ENCODE results near the gene TRPT1. TPM values are rescaled to one million over a fixed set of nuclear protein-coding genes. Genes with fewer than 3 reads are reported as not detected.
A peak's percentile ranks its signal among the peaks of the same experiment; 100 is the strongest.

TRPT1 gene
- total RNA-seq, 1 donor from 2014 or later: 27.7 TPM

DNA sequence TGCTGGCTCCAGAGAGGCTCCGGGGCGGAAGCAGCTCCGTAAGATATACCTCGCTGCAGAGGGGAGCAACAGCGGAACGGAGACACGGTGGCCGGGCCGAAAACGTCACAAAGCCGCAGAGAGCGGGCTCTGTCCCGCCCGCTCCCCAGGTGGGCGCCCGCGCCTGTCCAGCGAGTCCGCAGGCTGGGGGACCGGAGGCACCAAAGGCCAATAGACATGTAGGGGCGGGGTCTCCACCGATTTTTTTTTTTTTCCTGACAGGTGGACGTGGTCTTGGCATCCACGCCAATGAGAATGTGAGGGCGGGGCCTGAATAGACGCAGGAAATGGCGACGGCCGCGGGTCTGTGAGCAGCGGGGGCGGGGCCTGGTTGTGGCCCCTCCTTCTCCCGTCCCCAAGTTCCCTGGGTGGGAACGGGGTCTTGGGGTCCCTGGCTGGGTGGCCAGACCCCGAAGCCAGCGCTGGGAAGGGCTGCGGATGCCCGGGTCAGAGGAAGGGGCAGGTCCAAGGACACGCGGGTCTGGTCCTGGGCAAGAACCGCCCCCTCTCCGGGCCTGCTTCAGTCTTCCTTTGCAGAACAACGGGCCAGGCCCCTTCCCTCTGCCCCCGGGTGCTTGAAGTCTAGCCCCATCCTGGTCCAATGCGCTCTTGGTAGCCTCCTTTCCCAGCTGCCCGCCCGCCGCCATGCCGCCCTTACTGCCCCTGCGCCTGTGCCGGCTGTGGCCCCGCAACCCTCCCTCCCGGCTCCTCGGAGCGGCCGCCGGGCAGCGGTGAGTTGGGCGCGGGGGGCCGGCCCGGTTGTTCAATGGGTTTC is 4.4 kb upstream of the TRPT1 start, which contains the start of gene DNAJC4:
TSS of gene DNAJC4 (plus strand) at position 378 of the 814 bp plus-strand sequence. CDS start at position 685, 307 bp downstream.
- H3K36me3 ChIP-seq: no peaks in the 10 kb centered on the region
- peak in 1 of 2 donors; percentile 26 for TF ChIP-seq POLR2A (IDR thresholded peaks at IDR 0.05)
- no peak for TF ChIP-seq CTCF (IDR thresholded peaks at IDR 0.05)
- peak; percentile 86 to 94 for TF ChIP-seq POLR2AphosphoS5 (IDR thresholded peaks at IDR 0.05; ENCODE audit: insufficient read depth in 1 of 2, low read depth in 1 of 2)
- peak within 1 kb of the TSS; percentile 97 for H3K27ac ChIP-seq
- H3K4me3 ChIP-seq: peak within 1 kb of the TSS; percentile 62 to 85
- intact Hi-C loops (cut with DNase I): no loop called here
- H3K9me3 ChIP-seq: no peaks in the 10 kb centered on the region
- H3K27me3 ChIP-seq: no peaks in the 10 kb centered on the region
- peak in 1 of 2 donors; percentile 91 for DNase-seq (ENCODE audit: extremely low spot score in 2 of 2)
- H3K4me1 ChIP-seq: peaks cover 72% of the 10 kb centered on the region

DNA sequence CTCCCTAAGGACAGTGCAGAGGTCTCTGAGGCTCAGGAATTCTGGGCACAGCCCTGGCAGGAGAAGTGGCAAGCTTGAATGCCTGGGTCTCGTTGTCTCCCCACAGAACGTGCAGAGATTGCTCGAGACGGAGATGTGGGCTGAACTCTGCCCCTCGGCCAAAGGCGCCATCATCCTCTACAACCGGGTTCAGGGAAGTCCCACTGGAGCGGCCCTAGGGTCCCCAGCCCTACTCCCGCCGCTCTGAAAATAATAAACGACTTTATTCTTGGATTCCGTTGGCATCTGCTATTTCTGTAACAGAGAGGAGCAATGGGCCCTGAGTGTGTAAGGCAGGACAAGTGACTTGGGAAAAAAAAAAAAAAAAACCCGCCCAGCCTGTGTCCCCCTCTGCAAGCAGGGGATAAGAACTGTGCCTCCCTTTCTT is 3.8 kb upstream of the TRPT1 start:
- TF ChIP-seq CTCF (IDR thresholded peaks at IDR 0.05) (no peak), POLR2A (IDR thresholded peaks at IDR 0.05) (no peak), POLR2AphosphoS5 (IDR thresholded peaks at IDR 0.05; ENCODE audit: insufficient read depth in 1 of 2, low read depth in 1 of 2) (no peak)
- H3K4me3 ChIP-seq: peak overlapping the region; percentile 62 to 85
- peaks cover 73% of the 10 kb centered on the region for H3K4me1 ChIP-seq
- H3K27me3 ChIP-seq: no peaks in the 10 kb centered on the region
- no peaks in the 10 kb centered on the region for H3K9me3 ChIP-seq
- H3K36me3 ChIP-seq: no peaks in the 10 kb centered on the region
- intact Hi-C loops (cut with DNase I): no loop called here
- H3K27ac ChIP-seq: peak overlapping the region; percentile 97
- DNase-seq (ENCODE audit: extremely low spot score in 2 of 2): no peak

DNA sequence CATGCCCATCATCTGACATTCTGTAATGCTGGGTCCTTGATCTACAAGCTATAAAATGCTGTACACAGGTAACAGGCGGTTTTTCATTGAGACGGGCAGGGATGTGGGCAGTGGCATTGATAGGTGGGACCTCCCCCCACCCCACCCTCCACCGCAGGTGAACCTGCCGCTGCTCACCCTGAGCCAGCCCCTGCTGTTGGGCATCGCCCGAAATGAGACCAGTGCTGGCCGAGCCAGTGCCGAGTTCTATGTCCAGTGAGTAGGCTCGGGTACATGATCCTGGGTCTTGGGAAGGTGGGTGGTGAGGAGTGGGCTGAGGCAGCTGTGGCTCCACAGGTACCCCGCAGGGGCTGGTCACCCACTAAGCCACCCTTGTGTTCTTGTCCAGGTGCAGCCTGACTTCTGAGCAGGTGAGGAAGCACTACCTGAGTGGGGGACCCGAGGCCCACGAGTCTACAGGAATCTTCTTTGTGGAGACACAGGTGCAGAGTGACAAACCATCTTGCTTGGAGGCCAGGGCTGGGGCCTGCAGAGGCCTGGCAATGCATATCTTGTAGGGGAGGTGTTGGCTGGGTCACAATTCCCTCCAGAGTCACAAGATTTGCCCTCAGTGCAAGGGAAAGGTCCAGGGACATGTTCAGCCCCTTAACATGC is 3.2 kb upstream of the TRPT1 start:
- Histone ChIP-seq H3K36me3 (no peaks in the 10 kb centered on the region), H3K9me3 (no peaks in the 10 kb centered on the region), H3K4me3 (peak overlapping the region in 1 of 2 donors; percentile 62), H3K4me1 (peaks cover 74% of the 10 kb centered on the region), H3K27me3 (no peaks in the 10 kb centered on the region), H3K27ac (peak overlapping the region; percentile 97)
- intact Hi-C loops (cut with DNase I): no loop called here
- DNase-seq (ENCODE audit: extremely low spot score in 2 of 2): no peak
- no peak for TF ChIP-seq POLR2A (IDR thresholded peaks at IDR 0.05)
- no peak for TF ChIP-seq CTCF (IDR thresholded peaks at IDR 0.05)
- no peak for TF ChIP-seq POLR2AphosphoS5 (IDR thresholded peaks at IDR 0.05; ENCODE audit: insufficient read depth in 1 of 2, low read depth in 1 of 2)

GRCh38 chr11:64227405-64227956 is 1.5 kb upstream of the TRPT1 start:
- Histone ChIP-seq H3K27me3 (no peaks in the 10 kb centered on the region), H3K9me3 (no peaks in the 10 kb centered on the region), H3K36me3 (no peaks in the 10 kb centered on the region), H3K27ac (peak overlapping the region; percentile 81), H3K4me3 (peak overlapping the region; percentile 78 to 97), H3K4me1 (peaks cover 71% of the 10 kb centered on the region)
- intact Hi-C loops (cut with DNase I): no loop called here
- no peak for DNase-seq (ENCODE audit: extremely low spot score in 2 of 2)
- no peak for TF ChIP-seq POLR2A (IDR thresholded peaks at IDR 0.05)
- no peak for TF ChIP-seq POLR2AphosphoS5 (IDR thresholded peaks at IDR 0.05; ENCODE audit: insufficient read depth in 1 of 2, low read depth in 1 of 2)
- no peak for TF ChIP-seq CTCF (IDR thresholded peaks at IDR 0.05)
